Measurements from ENCODE around the gene PSMC3. TPM values are rescaled to one million over a fixed set of nuclear protein-coding genes. Genes with fewer than 3 reads are reported as not detected.

The PSMC3 gene
- total and polyA plus RNA-seq, 9 of the 15 experiments (the other 6 are each of a cell fraction or from before 2014, with no cell fraction given) = 44.3 to 324 (median 240) TPM

- TF ChIP-seq, protein P1, sequence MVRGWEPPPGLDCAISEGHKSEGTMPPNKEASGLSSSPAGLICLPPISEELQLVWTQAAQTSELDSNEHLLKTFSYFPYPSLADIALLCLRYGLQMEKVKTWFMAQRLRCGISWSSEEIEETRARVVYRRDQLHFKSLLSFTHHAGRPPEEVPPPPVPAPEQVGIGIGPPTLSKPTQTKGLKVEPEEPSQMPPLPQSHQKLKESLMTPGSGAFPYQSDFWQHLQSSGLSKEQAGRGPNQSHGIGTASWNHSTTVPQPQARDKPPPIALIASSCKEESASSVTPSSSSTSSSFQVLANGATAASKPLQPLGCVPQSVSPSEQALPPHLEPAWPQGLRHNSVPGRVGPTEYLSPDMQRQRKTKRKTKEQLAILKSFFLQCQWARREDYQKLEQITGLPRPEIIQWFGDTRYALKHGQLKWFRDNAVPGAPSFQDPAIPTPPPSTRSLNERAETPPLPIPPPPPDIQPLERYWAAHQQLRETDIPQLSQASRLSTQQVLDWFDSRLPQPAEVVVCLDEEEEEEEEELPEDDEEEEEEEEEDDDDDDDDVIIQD (CRISPR knock-in tag; IDR thresholded peaks at IDR 0.05) = no peak
- TF ChIP-seq ZNF408 (CRISPR knock-in tag; IDR thresholded peaks at IDR 0.05; ENCODE audit: low read depth) (no peak), ZNF586 (CRISPR knock-in tag; conservative IDR thresholded peaks at IDR 0.05) (no peak), NR3C1 (CRISPR knock-in tag; IDR thresholded peaks at IDR 0.05) (no peak), ZNF384 (IDR thresholded peaks at IDR 0.05; ENCODE audit: low read depth, low read length) (no peak), RNF2 (IDR thresholded peaks at IDR 0.05) (peak; percentile 51), SNIP1 (IDR thresholded peaks at IDR 0.05; ENCODE audit: low read depth) (no peak), MITF (IDR thresholded peaks at IDR 0.05) (no peak), MTA2 (IDR thresholded peaks at IDR 0.05; ENCODE audit: low read depth) (no peak), HNRNPLL (IDR thresholded peaks at IDR 0.05; ENCODE audit: low read depth, low read length, poor library complexity, severe bottlenecking) (no peak), KLF1 (tag; IDR thresholded peaks at IDR 0.05) (no peak), ZNF146 (CRISPR knock-in tag; IDR thresholded peaks at IDR 0.05; ENCODE audit: unreplicated experiment) (no peak), KLF16 (IDR thresholded peaks at IDR 0.05) (0 out of 2 replicates have a peak, but pooled peaks have one; percentile 44), PRMT5 (CRISPR knock-in tag; IDR thresholded peaks at IDR 0.05) (no peak), CEBPB (tag; IDR thresholded peaks at IDR 0.05) (no peak), TARDBP (IDR thresholded peaks at IDR 0.05) (no peak), ZNF41 (CRISPR knock-in tag; conservative IDR thresholded peaks at IDR 0.05) (no peak), ESRRA (IDR thresholded peaks at IDR 0.05; ENCODE audit: borderline replicate concordance, low read depth) (peak; percentile 95), HDGF (IDR thresholded peaks at IDR 0.05) (peak; percentile 48; the same call in 1 of the 2 replicates), GTF2B (IDR thresholded peaks at IDR 0.05; ENCODE audit: extremely low read depth, insufficient read length) (no peak), MBD2 (IDR thresholded peaks at IDR 0.05; ENCODE audit: borderline replicate concordance, low read depth) (no peak), SMC3 (conservative IDR thresholded peaks at IDR 0.05; ENCODE audit: insufficient read depth, low read depth, low read length) (no peak), TFAM (CRISPR knock-in tag; conservative IDR thresholded peaks at IDR 0.05) (no peak), KDM2B (CRISPR knock-in tag; IDR thresholded peaks at IDR 0.05) (no peak), GATAD2A (IDR thresholded peaks at IDR 0.05) (no peak), TCF7L2 (IDR thresholded peaks at IDR 0.05; ENCODE audit: low read depth, low read length) (no peak), TEAD4 (IDR thresholded peaks at IDR 0.05; ENCODE audit: low read length) (peak; percentile 44), TEAD4 (CRISPR knock-in tag; IDR thresholded peaks at IDR 0.05; ENCODE audit: borderline replicate concordance) (no peak)
Measured at GRCh38 chr11:47400768-47401279, 25.4 kb downstream of the PSMC3 start (continued).
